ENCODE results near the gene GPC5. TPM values are rescaled to one million over a fixed set of nuclear protein-coding genes. Genes with fewer than 3 reads are reported as not detected.

The GPC5 gene
- total and polyA plus RNA-seq, 9 of the 15 experiments (the other 6 are each of a cell fraction or from before 2014, with no cell fraction given), result 0.18 to 0.27 TPM; not detected in 7

DNA sequence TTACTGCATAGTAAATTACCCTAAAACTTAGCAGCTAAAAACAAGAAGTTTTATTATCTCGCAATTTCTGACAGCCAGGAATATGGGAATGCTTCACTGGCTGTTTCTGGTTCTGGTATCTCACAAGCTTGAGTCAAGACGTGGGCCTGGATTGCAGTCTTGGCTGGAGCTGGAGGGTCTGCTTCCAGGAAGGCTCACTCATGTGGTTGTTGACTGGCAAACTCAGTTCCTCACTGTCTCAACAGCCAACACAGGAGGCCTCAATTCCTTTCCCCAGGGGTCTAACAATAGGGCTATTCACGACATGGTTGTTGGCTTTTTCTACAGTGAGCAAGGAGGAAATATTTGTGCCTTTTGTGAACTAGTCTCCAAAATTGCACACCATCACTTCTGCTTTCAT lies 146.3 kb downstream of the GPC5 start (continued):
- TF ChIP-seq, protein P1, sequence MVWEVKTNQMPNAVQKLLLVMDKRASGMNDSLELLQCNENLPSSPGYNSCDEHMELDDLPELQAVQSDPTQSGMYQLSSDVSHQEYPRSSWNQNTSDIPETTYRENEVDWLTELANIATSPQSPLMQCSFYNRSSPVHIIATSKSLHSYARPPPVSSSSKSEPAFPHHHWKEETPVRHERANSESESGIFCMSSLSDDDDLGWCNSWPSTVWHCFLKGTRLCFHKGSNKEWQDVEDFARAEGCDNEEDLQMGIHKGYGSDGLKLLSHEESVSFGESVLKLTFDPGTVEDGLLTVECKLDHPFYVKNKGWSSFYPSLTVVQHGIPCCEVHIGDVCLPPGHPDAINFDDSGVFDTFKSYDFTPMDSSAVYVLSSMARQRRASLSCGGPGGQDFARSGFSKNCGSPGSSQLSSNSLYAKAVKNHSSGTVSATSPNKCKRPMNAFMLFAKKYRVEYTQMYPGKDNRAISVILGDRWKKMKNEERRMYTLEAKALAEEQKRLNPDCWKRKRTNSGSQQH (CRISPR knock-in tag; IDR thresholded peaks at IDR 0.05), result no peak
- TF ChIP-seq NR2C1 (IDR thresholded peaks at IDR 0.05) (no peak), NR2C1 (tag; IDR thresholded peaks at IDR 0.05) (no peak), CREM (IDR thresholded peaks at IDR 0.05; ENCODE audit: low read depth) (no peak), POLR3A (IDR thresholded peaks at IDR 0.05; ENCODE audit: borderline replicate concordance, extremely low read depth, insufficient read depth, insufficient read length) (no peak), BCL6 (CRISPR knock-in tag; IDR thresholded peaks at IDR 0.05) (no peak), MTF1 (CRISPR knock-in tag; IDR thresholded peaks at IDR 0.05; ENCODE audit: borderline replicate concordance) (no peak), CLOCK (CRISPR knock-in tag; IDR thresholded peaks at IDR 0.05; ENCODE audit: borderline replicate concordance) (no peak), ZNF184 (CRISPR knock-in tag; IDR thresholded peaks at IDR 0.05) (0 out of 2 replicates have a peak, but pooled peaks have one; percentile 27), ZBTB43 (CRISPR knock-in tag; IDR thresholded peaks at IDR 0.05) (no peak), HDGF (IDR thresholded peaks at IDR 0.05) (no peak)
- TF ChIP-seq, protein P2, sequence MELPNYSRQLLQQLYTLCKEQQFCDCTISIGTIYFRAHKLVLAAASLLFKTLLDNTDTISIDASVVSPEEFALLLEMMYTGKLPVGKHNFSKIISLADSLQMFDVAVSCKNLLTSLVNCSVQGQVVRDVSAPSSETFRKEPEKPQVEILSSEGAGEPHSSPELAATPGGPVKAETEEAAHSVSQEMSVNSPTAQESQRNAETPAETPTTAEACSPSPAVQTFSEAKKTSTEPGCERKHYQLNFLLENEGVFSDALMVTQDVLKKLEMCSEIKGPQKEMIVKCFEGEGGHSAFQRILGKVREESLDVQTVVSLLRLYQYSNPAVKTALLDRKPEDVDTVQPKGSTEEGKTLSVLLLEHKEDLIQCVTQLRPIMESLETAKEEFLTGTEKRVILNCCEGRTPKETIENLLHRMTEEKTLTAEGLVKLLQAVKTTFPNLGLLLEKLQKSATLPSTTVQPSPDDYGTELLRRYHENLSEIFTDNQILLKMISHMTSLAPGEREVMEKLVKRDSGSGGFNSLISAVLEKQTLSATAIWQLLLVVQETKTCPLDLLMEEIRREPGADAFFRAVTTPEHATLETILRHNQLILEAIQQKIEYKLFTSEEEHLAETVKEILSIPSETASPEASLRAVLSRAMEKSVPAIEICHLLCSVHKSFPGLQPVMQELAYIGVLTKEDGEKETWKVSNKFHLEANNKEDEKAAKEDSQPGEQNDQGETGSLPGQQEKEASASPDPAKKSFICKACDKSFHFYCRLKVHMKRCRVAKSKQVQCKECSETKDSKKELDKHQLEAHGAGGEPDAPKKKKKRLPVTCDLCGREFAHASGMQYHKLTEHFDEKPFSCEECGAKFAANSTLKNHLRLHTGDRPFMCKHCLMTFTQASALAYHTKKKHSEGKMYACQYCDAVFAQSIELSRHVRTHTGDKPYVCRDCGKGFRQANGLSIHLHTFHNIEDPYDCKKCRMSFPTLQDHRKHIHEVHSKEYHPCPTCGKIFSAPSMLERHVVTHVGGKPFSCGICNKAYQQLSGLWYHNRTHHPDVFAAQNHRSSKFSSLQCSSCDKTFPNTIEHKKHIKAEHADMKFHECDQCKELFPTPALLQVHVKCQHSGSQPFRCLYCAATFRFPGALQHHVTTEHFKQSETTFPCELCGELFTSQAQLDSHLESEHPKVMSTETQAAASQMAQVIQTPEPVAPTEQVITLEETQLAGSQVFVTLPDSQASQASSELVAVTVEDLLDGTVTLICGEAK (IDR thresholded peaks at IDR 0.05), result no peak
- TF ChIP-seq, protein P2 (CRISPR knock-in tag; IDR thresholded peaks at IDR 0.05), result peak; percentile 30; the same call in 1 of the 2 replicates
